Panc1 (cell line): ENCODE results near the gene NPTXR.

Source experiments
- CTCF ChIP-seq: fragments of 450-650 bp; IDR thresholded peaks from 2 replicates; pipeline ENCODE4 v1.5.1; 2017; ENCODE audit warnings: mild to moderate bottlenecking
- POLR2AphosphoS5 ChIP-seq: IDR thresholded peaks from 2 replicates; pipeline ENCODE4 v1.6.1; 2012; ENCODE audit warnings: mild to moderate bottlenecking, low read depth, low read length, moderate library complexity
- REST ChIP-seq, 2 experiments: IDR thresholded peaks; 2 replicates each; pipeline ENCODE4 v1.6.1; 2011 to 2012; ENCODE audit warnings: low read depth in 2 of 2, control low read depth in 1 of 2, low read length in 1 of 2, mild to moderate bottlenecking in 1 of 2, moderate library complexity in 1 of 2; ENCODE audit not compliant: insufficient read depth in 1 of 2
- TCF7L2 ChIP-seq: IDR thresholded peaks from 2 replicates; pipeline ENCODE4 v1.6.1; 2011; ENCODE audit warnings: mild to moderate bottlenecking, low read depth, low read length, inconsistent platforms

GRCh38 chr22:38866024-38866398 lies 22.2 kb upstream of the NPTXR start:
- TF ChIP-seq CTCF (no peak), REST (IDR thresholded peaks at IDR 0.05; ENCODE audit: insufficient read depth in 1 of 2, low read depth in 2 of 2, low read length in 1 of 2) (no peak), POLR2AphosphoS5 (no peak), TCF7L2 (no peak)
